Activated T-cell treated with anti-CD3 and anti-CD28 coated beads, Interleukin-2, amount 50 U/mL, for 4 hours (primary cell): ENCODE results near the gene TNKS1BP1. TPM values are rescaled to one million over a fixed set of nuclear protein-coding genes. Genes with fewer than 3 reads are reported as not detected.

Experiments used
- ATAC-seq, 2 donors: fragments of 200-7000 bp; cut with Tn5 transposase; one replicate each; pipeline ENCODE4 v1.10.0; 2021
- DNase-seq: peaks from one replicate; pipeline ENCODE4 v3.0.0-alpha.2; 2020
- H3K27me3 Mint-ChIP-seq: one replicate; pipeline ENCODE4 v1.8.0; 2021; ENCODE audit warnings: low read depth, mixed read lengths
- H3K36me3 Mint-ChIP-seq: one replicate; pipeline ENCODE4 v1.8.0; 2022; ENCODE audit warnings: mixed read lengths; ENCODE audit not compliant: insufficient read depth
- H3K4me1 Mint-ChIP-seq: one replicate; pipeline ENCODE4 v1.8.0; 2021; ENCODE audit warnings: low read depth, mixed read lengths
- H3K4me3 Mint-ChIP-seq: one replicate; pipeline ENCODE4 v1.8.0; 2021; ENCODE audit warnings: mild to moderate bottlenecking, moderate library complexity, mixed read lengths
- H3K9me3 Mint-ChIP-seq: one replicate; pipeline ENCODE4 v1.8.0; 2021; ENCODE audit warnings: mixed read lengths
- total RNA-seq, 3 donors: library from RNA; stranded (reverse); gene quantifications; one replicate each; pipeline ENCODE4 v1.2.1, GENCODE V29; 2021

TNKS1BP1 gene
- total RNA-seq, 3 donors from 2014 or later: 27.2 to 34.3 (median 30.7) TPM

DNA sequence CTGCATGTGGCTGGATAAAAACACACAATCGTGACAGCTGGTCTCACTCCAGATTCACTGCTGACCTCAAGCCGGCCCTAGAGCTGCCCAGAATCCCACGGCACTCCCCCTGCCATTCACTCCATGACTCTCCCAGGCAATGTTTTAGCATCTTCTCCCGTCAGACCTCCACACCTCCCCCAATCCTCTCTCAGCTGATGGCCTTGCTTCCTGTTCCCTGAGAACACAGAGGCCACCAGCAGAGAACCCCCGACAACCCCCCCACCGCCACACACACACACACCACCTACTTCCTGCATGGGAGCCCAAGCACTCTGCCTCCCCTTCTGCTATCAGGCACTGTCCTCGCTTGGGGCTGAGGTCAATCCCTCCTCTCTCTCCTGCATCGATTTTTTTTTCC, 9.3 kb downstream of the TNKS1BP1 start:
- DNase-seq (no peak), ATAC-seq (no peak)
- Mint-ChIP-seq H3K36me3 (peaks cover 11% of the 10 kb centered on the region), H3K9me3 (no peaks in the 10 kb centered on the region), H3K4me1 (peaks cover 10% of the 10 kb centered on the region), H3K4me3 (no peak overlapping the region), H3K27me3 (no peaks in the 10 kb centered on the region)

DNA sequence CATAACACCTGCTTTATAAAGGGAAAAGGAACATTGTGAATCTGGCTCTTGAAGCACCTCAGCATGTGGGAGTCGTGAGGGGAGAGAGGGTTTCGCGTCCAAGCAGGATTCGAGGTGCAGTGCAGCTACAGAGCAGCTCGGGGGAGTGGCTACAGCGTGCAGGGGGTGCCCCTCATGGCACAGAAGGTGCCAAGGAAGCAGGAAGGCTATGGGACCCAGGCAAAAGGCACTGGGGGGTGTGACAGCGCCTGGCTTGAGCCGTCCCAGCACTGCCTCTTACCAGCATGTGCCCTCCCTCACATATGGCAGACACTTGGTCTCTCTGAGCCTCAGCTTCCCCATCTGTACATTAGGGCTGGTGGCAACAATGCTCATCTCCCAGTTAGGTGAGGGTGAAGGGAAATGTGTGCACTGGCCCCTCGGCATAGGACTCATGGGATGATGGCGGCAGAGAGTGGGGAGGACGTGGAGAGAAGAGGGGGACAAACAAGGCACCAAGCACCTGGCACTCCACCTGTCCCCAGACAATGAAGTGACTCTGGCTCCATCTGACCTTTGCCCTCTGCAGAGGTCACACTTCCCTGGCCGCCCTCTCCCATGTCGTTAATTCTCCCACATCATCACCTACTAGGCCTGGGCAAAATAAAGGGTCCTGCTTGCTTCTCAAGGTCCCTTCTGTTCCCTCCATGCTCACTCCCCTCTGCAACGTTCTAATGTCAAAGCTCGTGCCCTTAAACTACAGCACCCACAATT, 10.4 kb downstream of the TNKS1BP1 start:
- H3K9me3 Mint-ChIP-seq: no peaks in the 10 kb centered on the region
- no peak overlapping the region for H3K4me3 Mint-ChIP-seq
- DNase-seq (no peak), ATAC-seq (no peak)
- H3K36me3 Mint-ChIP-seq: peaks cover 16% of the 10 kb centered on the region
- H3K4me1 Mint-ChIP-seq: peaks cover 13% of the 10 kb centered on the region
- no peaks in the 10 kb centered on the region for H3K27me3 Mint-ChIP-seq

DNA sequence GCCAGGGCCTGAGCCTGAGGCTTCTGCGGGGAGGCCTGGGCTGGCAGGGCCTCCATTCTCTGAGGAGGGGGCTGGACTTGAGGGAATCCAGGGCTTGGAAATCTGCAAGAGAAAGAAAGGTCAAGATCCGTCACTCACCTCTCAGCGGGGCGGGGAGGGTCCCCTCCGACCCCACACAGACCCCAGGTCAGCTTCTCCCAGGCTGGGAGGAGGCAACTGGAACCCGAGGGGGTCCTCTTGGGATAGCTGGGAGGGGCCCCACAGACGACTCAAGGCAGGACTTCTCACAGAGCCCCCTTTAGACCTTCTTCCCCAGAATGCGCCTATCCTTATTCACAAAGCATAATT, 11.0 kb downstream of the TNKS1BP1 start:
- no peaks in the 10 kb centered on the region for H3K9me3 Mint-ChIP-seq
- no peak overlapping the region for H3K4me3 Mint-ChIP-seq
- ATAC-seq: no peak
- H3K4me1 Mint-ChIP-seq: peaks cover 13% of the 10 kb centered on the region
- no peak for DNase-seq
- H3K27me3 Mint-ChIP-seq: no peaks in the 10 kb centered on the region
- H3K36me3 Mint-ChIP-seq: peaks cover 17% of the 10 kb centered on the region

DNA sequence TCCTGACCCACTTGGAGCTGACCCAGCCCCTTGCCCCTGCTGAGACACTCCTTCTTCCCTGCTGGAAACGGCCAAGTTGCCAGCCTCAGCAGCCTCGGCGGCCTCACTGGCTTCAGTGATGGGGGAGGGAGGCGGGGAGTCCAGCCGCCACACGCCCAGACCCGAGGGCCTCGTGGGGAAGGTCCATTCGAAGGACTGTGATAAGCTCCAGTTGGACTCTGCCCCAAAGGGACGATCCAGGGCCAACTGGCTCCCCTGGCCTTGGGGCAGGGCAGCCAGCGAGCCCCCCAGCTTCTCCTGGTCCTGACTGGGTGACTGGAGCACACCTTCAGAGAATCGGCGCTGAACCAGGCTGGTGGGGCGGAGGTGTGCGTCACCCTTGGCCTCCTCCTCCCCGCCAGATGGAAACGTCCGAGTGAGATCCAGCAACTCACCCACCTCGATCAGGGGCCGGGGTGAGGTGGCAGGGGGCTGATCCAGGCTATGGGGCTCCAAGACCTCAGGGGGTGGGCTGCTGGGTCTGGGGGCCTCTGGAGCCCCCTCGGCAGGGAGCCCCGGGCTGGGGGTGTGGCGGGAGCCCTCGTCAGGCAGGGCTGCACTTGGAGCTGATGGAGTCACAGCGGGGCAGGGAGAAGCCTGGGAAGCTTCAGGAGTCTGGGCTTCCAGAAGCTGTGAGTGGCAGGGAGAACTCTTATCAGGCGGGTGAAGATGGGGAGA, 11.5 kb downstream of the TNKS1BP1 start:
- Mint-ChIP-seq H3K4me3 (no peak overlapping the region), H3K4me1 (peaks cover 13% of the 10 kb centered on the region), H3K27me3 (no peaks in the 10 kb centered on the region)

DNA sequence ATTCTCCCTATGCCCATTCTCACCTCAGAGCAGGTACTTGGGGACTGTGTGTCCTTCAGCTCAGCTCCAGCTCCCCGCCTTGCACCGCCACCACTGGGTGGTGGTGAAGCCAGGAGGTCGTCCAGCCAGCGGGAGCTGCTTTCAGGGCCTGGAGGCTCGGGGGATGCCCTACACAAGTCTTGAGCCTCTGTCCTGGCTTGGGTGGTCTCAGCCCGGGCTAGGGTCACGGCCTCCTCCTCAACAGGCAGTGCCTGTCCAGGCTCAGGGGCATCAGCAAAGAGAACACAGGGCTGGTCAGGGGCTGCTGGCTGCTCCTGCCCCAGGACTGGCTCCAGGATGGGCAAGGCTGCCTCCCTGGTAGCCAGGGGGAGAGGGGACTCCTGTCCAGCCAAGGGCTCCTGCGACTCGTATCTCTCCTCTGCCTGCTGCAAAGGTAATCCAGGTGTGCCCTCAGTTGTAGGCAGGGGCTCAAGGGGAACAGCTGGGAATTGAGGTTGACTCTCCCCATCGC, 12.2 kb downstream of the TNKS1BP1 start:
- Mint-ChIP-seq H3K4me1 (peaks cover 13% of the 10 kb centered on the region), H3K4me3 (no peak overlapping the region), H3K36me3 (peaks cover 14% of the 10 kb centered on the region), H3K9me3 (no peaks in the 10 kb centered on the region), H3K27me3 (no peaks in the 10 kb centered on the region)
- no peak for ATAC-seq
- no peak for DNase-seq

More for the DNA sequence above, 11.5 kb downstream of the TNKS1BP1 start:
- Mint-ChIP-seq H3K36me3 (peaks cover 17% of the 10 kb centered on the region), H3K9me3 (no peaks in the 10 kb centered on the region)
- ATAC-seq: no peak
- no peak for DNase-seq

DNA sequence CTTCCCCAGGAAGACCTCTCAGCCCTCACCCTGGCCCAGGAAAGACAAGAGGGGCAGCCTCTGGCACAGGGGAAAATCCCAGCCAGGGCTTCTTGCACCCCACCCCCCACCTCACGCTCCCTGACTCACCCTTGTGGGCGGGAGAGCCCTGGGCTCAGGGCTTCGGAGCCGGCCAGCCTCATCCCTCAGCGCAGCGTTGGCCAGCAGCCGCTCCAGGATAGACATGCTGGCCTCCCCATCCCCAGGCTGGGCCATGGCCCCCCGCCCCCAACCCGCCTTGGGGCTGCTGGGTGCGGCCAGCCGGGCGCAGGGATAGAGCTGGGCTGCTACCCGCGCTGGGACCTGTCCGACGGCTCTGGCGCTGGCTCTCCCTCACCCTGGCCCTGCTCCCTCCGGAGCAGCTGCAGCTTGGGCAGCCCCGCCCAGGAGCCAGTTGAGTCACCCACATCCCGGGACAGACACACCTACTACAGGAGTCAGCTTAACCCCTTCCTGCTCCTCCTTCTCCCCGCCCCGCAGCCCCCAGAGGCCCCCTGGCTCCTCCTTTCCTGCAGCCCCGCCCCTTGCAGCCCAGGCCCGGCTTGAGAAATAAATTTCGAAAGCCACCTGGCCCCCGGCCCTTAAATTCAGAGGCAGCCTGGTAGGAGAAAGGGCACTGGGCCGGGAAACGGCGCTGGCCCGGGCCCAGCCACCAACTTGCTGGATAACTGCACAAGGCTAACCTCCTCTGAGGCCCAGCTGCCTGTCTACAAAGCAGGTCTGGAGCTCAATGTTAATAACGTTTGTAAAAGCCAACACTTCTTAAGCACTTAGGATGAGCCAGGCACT, 13.4 kb downstream of the TNKS1BP1 start:
- DNase-seq: peak; percentile 40
- H3K4me3 Mint-ChIP-seq: peak overlapping the region; percentile 29

DNA sequence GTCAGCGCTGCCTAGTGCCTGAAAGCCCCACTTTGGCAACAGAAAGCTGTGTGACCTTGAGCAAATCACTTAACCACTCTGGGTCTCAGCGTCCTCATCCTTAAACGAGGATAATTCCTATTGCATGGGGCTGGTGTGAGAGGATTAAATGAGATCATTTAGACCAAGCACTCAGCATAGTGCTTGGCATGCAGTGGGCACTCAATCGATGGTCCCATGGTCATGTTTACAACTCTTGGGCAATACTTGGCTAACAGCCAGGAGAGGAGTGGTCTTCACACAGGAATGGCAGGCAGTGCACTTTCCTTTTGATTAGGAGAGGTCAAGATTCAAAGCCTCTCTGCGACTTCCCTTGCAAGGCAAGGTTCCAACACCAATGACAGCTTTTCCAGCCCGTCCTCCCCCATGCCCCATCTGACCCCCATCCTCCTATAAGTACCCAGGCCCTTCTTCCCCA, 14.1 kb downstream of the TNKS1BP1 start:
- peak overlapping the region; percentile 29 for H3K4me3 Mint-ChIP-seq
- H3K36me3 Mint-ChIP-seq: peaks cover 14% of the 10 kb centered on the region
- no peaks in the 10 kb centered on the region for H3K9me3 Mint-ChIP-seq
- DNase-seq: no peak
- H3K4me1 Mint-ChIP-seq: peaks cover 13% of the 10 kb centered on the region
- no peaks in the 10 kb centered on the region for H3K27me3 Mint-ChIP-seq
- no peak for ATAC-seq

More for the DNA sequence above, 13.4 kb downstream of the TNKS1BP1 start:
- H3K4me1 Mint-ChIP-seq: peaks cover 13% of the 10 kb centered on the region
- no peaks in the 10 kb centered on the region for H3K9me3 Mint-ChIP-seq
- peak; percentile 85 to 89 for ATAC-seq
- H3K36me3 Mint-ChIP-seq: peaks cover 14% of the 10 kb centered on the region
- H3K27me3 Mint-ChIP-seq: no peaks in the 10 kb centered on the region

DNA sequence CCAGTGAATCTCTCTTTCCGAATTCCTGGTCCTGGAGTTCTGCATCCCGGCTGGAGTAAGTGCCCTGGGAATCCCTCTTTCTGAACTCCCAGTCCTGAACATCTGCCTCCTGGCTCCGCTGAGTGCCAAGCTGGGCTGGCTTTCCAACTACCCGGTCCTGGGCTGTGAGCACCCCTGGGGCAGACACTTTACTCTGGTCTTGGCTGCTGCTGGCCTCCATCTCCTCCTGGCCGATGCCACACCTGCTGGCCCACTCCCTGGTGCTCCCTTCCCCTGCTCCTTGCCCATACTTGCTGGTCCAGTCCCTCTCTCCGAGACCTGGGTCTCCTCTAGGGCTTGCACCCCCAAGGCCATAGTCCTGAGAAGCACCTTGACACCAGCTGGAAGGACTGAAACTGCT, 14.7 kb downstream of the TNKS1BP1 start:
- no peaks in the 10 kb centered on the region for H3K27me3 Mint-ChIP-seq
- no peak overlapping the region for H3K4me3 Mint-ChIP-seq
- peaks cover 14% of the 10 kb centered on the region for H3K36me3 Mint-ChIP-seq
- H3K9me3 Mint-ChIP-seq: no peaks in the 10 kb centered on the region
- H3K4me1 Mint-ChIP-seq: peaks cover 13% of the 10 kb centered on the region
- DNase-seq (no peak), ATAC-seq (no peak)

DNA sequence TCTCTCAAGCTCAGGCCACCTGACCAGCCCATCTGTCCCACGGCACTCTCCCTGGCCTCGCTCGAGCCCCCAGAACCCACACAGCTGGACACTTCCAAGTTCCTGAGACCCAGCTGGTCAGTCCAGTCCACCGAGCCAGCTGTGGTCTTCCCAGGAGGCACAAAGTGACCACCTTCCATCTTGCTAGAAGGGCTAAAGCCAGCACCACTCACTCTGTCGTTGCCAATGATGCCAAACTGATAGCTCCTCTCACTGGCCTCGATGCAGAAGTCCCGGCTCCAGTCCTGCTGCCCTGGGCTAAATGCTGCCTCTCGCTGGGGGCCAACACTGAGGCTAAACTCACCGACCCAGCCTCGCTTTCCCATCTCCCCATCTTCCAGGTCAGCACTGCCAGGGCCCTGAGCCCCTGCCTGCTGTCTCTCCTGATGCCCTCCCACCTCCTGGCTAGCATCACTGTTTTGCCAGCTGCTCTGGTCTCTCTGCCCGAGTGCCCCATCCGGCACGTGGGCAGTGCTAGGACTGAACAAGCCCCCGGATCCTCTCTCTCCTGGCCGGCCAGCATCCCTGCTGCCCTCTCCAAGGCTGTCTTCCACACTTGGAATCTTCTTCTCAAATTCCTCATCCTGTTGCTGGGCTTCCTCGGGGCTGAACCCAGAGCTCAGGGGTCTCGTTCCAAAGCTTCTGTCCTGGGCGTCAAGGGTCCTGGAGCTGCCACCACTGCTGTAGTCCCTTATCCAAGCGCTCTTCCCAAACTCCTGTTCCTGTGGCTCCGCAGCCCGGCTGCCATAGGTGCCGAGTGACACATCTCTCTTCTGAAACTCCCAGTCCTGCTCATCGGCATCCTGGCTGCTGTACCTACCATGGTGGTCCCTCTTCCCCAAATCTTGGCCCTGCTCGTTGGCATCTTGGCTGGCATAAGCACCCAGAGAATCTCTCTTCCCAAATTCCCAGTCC, 15.4 kb downstream of the TNKS1BP1 start:
- Mint-ChIP-seq H3K36me3 (peaks cover 14% of the 10 kb centered on the region), H3K4me1 (peaks cover 13% of the 10 kb centered on the region), H3K9me3 (no peaks in the 10 kb centered on the region), H3K4me3 (no peak overlapping the region), H3K27me3 (no peaks in the 10 kb centered on the region)
- DNase-seq (no peak), ATAC-seq (no peak)

DNA sequence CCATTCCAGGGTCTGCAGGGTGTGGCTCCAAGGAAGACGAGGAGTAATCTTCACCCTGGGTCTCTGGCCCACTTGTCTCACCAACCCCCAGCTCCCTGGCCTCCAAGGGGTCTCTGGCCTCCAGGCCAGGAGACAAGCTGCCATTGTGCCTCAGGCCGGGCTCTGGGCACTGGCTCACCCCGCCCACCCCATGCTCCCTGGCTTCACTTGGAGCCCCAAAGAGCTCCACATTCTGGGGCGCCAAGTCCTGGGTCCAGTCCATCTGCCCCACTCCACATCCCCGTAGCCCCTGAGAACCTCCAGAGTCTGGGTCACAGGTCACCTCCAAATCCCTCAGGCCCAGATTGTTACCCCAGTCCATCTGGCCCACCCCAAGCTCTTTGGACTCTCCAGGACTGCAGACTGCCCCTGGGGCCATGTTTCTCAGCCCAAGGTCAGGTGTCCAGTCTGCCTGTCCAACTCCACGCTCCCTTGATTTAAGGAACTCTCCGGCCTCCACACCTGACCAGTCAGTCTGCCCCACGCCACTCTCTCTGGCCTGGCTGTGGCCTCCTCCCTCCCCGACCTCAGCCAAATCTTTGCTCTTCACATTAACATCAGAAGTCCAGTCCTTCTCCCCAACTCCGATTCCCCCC, 16.2 kb downstream of the TNKS1BP1 start:
- DNase-seq (no peak), ATAC-seq (no peak)
- peaks cover 14% of the 10 kb centered on the region for H3K36me3 Mint-ChIP-seq
- H3K27me3 Mint-ChIP-seq: no peaks in the 10 kb centered on the region
- H3K9me3 Mint-ChIP-seq: no peaks in the 10 kb centered on the region
- no peak overlapping the region for H3K4me3 Mint-ChIP-seq
- peaks cover 13% of the 10 kb centered on the region for H3K4me1 Mint-ChIP-seq

DNA sequence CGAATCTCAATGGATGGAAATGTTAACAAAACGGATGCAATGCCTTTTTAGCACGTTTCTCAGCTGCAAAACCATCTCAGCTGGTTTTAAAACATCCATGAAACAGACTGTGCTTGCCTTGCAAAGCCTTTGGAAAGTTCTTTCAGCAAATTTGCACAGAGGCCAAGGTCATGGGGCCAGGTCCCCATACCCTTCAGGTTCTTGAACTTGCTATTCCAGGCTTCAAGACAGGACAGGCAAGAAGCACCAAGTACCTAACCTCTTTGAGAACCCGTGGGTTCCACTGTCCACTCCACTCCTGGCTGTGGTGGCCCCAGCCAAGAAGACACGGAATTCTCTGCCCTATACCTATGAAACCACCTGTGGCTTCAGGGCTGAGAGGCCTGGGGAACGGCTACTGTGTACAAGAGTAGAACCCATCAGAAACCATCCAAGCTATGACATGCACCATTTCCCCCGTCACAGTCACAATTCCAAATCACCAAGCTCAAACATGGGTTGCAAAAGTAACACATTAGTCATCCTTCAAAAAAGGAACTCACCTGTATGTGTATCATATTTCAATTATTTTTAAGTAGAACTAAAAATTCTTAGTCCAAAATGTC, 17.0 kb downstream of the TNKS1BP1 start:
- H3K4me1 Mint-ChIP-seq: peaks cover 13% of the 10 kb centered on the region
- DNase-seq (no peak), ATAC-seq (no peak)
- H3K4me3 Mint-ChIP-seq: no peak overlapping the region
- peaks cover 14% of the 10 kb centered on the region for H3K36me3 Mint-ChIP-seq
- no peaks in the 10 kb centered on the region for H3K27me3 Mint-ChIP-seq
- H3K9me3 Mint-ChIP-seq: no peaks in the 10 kb centered on the region

DNA sequence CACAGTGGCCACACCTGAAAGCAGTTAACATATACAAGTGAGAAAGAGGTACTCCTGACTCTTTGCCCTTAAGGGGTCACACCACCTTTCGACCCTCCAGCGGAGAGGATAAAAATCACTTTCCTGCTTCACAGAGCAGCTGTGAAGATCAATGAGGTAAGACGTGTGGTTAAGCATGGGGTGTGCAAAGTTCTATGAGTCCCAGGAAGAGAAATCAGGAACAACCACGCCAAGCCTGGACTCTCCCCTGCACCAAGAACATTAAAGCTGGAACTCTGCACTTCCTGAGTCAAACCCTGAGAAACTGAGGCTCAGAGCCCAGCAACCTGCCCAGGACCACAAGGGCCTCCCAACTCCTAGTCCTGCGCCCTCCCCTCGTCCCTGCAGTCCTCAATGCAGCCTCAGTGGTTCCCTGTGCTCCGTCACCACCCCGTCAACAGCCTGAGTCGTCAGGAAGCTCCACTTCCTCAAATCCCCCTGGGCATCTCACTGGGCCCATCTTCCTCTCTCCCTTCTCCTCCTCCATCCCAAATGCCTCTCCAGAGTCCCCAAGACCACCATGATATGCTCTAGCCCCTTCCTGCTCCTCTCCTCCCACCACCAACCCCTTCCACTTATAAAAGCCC, 17.7 kb downstream of the TNKS1BP1 start:
- no peak overlapping the region for H3K4me3 Mint-ChIP-seq
- peaks cover 14% of the 10 kb centered on the region for H3K36me3 Mint-ChIP-seq
- H3K27me3 Mint-ChIP-seq: no peaks in the 10 kb centered on the region
- no peak for DNase-seq
- H3K4me1 Mint-ChIP-seq: peaks cover 10% of the 10 kb centered on the region
- no peak for ATAC-seq
- H3K9me3 Mint-ChIP-seq: no peaks in the 10 kb centered on the region
